ENCODE measurements around the gene CNPY3.
"Not testable (repeated sequence)": the region's sequence is repeated elsewhere in the genome, so short reads cannot be mapped to it uniquely, and the experiment has no call there.

Gene CNPY3

DNA sequence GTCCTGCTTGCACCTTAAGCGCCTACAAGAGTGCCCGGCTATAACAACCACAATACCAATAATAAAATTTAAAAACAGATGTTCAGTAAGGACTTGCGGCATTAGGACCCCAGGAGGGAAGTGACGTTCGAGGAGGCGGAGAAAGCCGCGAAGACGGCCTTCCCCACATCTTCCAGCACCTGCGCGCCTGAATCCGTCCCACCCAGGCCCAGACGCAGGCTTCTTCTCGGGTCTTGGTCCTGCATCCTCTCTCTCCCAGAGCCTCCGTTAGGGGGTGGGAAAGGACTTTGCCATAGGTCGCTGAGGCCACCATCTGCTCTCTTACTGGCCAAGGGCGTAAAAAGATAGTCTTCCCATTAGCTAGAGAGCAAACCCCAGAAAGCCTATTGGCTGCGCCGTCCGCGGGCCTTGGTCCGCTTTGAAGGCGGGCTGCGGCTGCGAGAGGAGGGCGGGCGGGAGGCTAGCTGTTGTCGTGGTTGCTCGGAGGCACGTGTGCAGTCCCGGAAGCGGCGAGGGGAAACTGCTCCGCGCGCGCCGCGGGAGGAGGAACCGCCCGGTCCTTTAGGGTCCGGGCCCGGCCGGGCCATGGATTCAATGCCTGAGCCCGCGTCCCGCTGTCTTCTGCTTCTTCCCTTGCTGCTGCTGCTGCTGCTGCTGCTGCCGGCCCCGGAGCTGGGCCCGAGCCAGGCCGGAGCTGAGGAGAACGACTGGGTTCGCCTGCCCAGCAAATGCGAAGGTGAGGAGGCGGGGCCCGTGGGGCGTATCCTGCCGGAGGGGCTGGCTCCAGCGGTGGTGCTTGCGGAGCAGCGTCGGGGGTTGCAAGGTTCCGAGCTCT is at the start of gene CNPY3:
CNPY3 (plus strand) TSS at position 495 of the 835 bp plus-strand sequence; CDS start at position 586, 91 bp downstream.
- peak within 1 kb of the TSS; percentile 90 for H3K4me3 ChIP-seq (ENCODE audit: low read length)
- peaks cover 11% of the 10 kb centered on the region for H3K4me1 ChIP-seq (ENCODE audit: control insufficient read depth, insufficient read depth, low read length)
- peaks cover 2% of the 10 kb centered on the region for H3K36me3 ChIP-seq (ENCODE audit: control insufficient read depth, insufficient read depth, low read length)
- H3K9ac ChIP-seq (ENCODE audit: low read length), result peak within 1 kb of the TSS; percentile 78
- H3K27ac ChIP-seq (ENCODE audit: low read depth, low read length), result peak within 1 kb of the TSS; percentile 94
- H3K27me3 ChIP-seq (ENCODE audit: control insufficient read depth, insufficient read depth, low read length), result no peaks in the 10 kb centered on the region

DNA sequence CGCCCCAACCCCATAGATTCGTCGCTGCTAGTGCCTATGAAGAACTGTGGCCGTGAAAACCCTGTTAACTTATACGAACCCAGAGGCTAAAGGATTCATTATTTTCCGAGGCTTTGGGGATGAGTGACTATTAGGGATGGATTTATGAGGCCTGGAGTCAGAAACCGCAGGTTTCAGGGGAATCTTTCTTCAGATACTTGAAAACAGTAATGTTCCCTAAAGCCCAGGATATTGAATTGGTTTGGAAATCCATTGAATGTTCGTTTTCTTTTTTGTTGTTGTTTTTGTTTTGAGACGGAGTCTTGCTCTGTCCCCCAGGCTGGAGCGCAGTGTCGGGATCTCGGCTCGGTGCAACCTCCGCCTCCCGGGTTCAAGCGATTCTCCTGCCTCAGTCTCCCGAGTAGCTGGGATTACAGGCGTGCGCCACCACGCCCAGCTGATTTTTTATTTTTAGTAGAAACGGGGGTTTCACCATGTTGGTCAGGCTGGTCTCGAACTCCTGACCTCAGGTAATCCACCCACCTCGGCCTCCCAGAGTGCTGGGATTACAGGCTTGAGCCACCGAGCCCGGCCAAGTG is 49.0 kb upstream of the CNPY3 start:
- peaks cover 17% of the 10 kb centered on the region for H3K36me3 ChIP-seq (ENCODE audit: control insufficient read depth, insufficient read depth, low read length)
- not testable (repeated sequence) for H3K27me3 ChIP-seq (ENCODE audit: control insufficient read depth, insufficient read depth, low read length); H3K4me1 ChIP-seq (ENCODE audit: control insufficient read depth, insufficient read depth, low read length)
- peak overlapping the region; percentile 100 for H3K9ac ChIP-seq (ENCODE audit: low read length)
- H3K4me3 ChIP-seq (ENCODE audit: low read length), result peak overlapping the region; percentile 98
- H3K27ac ChIP-seq (ENCODE audit: low read depth, low read length), result peak overlapping the region; percentile 98

DNA sequence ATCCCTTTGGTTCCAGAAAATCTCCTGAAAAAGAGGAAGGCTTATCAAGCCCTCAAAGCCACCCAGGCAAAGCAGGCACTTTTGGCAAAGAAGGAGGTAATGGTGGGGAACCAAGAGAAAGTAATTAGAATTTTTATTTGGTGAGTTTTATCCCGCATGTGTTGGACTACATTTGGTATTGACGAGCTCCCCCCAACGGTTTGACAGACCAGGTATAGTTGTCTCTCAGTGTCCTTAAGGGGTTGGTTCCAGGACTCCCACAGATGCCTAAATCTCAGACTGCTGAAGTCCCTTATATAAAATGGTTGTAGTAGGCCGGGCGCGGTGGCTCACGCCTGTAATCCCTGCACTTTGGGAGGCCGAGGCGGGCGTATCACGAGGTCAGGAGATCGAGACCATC is 48.4 kb upstream of the CNPY3 start:
- Histone ChIP-seq H3K36me3 (ENCODE audit: control insufficient read depth, insufficient read depth, low read length) (peaks cover 21% of the 10 kb centered on the region), H3K4me3 (ENCODE audit: low read length) (peak overlapping the region; percentile 98), H3K27ac (ENCODE audit: low read depth, low read length) (peak overlapping the region; percentile 98), H3K9ac (ENCODE audit: low read length) (peak overlapping the region; percentile 40)
- H3K27me3 ChIP-seq (ENCODE audit: control insufficient read depth, insufficient read depth, low read length); H3K4me1 ChIP-seq (ENCODE audit: control insufficient read depth, insufficient read depth, low read length): not testable (repeated sequence)

DNA sequence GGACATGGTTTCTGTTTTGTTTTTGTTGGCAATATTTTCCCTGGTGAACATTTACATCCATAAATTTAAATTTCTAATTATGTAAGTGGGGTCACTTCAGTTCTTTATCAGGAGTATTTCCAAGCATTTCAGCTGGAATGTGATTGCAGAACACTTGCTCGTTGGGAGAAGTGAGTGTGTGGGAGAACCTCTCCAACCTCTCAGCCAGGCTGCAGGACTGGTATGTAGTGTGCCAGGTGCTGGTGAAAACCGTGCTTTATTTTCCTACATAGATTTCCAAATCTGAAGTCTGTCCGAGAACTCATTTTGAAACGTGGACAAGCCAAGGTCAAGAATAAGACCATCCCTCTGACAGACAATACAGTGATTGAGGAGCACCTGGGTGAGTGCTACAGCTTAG is 43.6 kb upstream of the CNPY3 start:
- H3K27ac ChIP-seq (ENCODE audit: low read depth, low read length), result no peak overlapping the region
- peaks cover 25% of the 10 kb centered on the region for H3K36me3 ChIP-seq (ENCODE audit: control insufficient read depth, insufficient read depth, low read length)
- peaks cover 3% of the 10 kb centered on the region for H3K4me1 ChIP-seq (ENCODE audit: control insufficient read depth, insufficient read depth, low read length)
- H3K4me3 ChIP-seq (ENCODE audit: low read length), result no peak overlapping the region
- H3K27me3 ChIP-seq (ENCODE audit: control insufficient read depth, insufficient read depth, low read length), result no peaks in the 10 kb centered on the region
- no peak overlapping the region for H3K9ac ChIP-seq (ENCODE audit: low read length)

DNA sequence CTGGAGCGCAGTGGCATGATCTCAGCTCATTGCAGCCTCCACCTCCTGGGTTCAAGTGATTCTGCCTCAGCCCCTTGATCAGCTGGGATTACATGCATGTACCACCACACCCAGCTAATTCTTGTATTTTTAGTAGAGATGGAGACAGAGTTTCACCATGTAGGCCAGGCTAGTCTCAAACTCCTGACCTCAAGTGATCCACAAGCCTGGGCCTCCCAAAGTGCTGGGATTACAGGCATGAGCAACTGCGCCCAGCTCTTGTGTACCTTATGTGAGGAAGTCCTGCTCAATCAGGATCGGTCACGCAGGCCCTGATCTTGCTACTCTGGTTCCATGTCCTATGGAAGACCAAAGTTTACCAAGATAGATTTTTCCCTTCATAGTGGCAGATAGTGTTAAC is 41.1 kb upstream of the CNPY3 start:
- H3K27ac ChIP-seq (ENCODE audit: low read depth, low read length); H3K4me3 ChIP-seq (ENCODE audit: low read length); H3K27me3 ChIP-seq (ENCODE audit: control insufficient read depth, insufficient read depth, low read length); H3K9ac ChIP-seq (ENCODE audit: low read length); H3K4me1 ChIP-seq (ENCODE audit: control insufficient read depth, insufficient read depth, low read length): not testable (repeated sequence)
- peaks cover 25% of the 10 kb centered on the region for H3K36me3 ChIP-seq (ENCODE audit: control insufficient read depth, insufficient read depth, low read length)

DNA sequence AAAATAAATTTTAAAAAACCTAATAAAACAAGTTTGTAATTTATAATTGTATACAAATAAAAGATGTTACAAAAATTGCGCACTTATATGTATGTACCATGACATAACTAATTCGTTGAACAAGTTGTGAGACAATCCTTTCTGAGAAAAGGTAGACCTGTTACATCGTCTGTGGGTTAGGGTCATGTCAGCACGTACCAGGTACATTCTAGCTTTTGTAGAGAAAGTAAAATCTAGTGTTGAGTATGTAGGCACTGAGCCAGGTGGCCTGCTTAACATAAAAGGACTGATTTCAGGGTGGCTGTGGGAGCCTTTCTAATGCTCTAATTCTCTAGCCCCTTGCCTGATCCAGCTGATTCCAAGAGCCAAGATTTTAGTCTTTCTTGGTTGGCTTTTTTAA is 39.5 kb upstream of the CNPY3 start:
- Histone ChIP-seq H3K9ac (ENCODE audit: low read length) (no peak overlapping the region), H3K4me3 (ENCODE audit: low read length) (peak overlapping the region; percentile 75), H3K27me3 (ENCODE audit: control insufficient read depth, insufficient read depth, low read length) (no peaks in the 10 kb centered on the region), H3K36me3 (ENCODE audit: control insufficient read depth, insufficient read depth, low read length) (peaks cover 9% of the 10 kb centered on the region), H3K4me1 (ENCODE audit: control insufficient read depth, insufficient read depth, low read length) (peaks cover 3% of the 10 kb centered on the region), H3K27ac (ENCODE audit: low read depth, low read length) (peak overlapping the region; percentile 82)

DNA sequence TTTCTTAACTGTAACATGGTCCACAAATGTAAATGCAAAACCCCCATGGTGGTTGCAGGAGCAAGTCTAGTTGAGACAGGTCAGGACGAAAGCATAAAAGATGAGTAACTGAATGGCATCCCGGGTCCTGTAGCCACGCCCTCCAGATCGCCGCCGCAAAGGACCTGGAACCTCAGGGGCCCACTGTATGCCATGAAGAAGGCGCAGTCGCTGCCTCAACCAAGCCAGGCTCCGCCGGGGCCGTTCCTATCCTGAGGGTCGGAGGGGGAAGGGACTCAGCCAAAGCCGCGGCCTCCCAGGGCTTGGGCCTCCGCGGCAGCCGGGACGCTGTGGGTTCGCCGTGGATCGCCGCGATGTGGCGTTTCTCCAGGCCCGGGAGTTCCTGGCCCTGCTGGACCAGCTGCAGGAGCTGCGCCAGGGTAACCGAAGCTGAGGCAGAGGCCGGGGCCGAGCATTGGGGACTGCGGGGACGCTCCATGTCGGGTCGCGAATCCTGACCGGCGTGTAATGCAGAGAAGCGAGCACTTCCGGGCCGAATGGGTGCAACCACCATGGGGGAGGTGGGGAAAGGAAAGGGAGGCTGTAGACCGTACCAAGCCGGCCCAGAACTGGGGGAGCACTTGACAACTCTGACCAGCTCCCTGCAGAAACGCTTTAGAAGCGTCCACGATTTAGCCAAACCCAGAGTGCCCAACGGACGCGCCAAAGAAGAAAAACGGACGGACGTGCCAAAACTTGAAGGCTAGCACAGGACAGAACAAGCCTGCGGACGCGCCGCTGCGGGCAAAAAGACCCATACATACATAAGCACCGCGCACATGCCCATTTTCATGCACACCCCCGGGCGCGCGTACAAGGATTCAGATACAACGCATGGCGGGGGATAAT is 38.7 kb upstream of the CNPY3 start:
- Histone ChIP-seq H3K4me1 (ENCODE audit: control insufficient read depth, insufficient read depth, low read length) (peaks cover 3% of the 10 kb centered on the region), H3K9ac (ENCODE audit: low read length) (peak overlapping the region; percentile 81), H3K27me3 (ENCODE audit: control insufficient read depth, insufficient read depth, low read length) (no peaks in the 10 kb centered on the region), H3K36me3 (ENCODE audit: control insufficient read depth, insufficient read depth, low read length) (peaks cover 6% of the 10 kb centered on the region), H3K4me3 (ENCODE audit: low read length) (peak overlapping the region; percentile 75), H3K27ac (ENCODE audit: low read depth, low read length) (peak overlapping the region; percentile 82)

- peak overlapping the region; percentile 81 for H3K9ac ChIP-seq (ENCODE audit: low read length)
- H3K27ac ChIP-seq (ENCODE audit: low read depth, low read length), result peak overlapping the region; percentile 82
- H3K4me1 ChIP-seq (ENCODE audit: control insufficient read depth, insufficient read depth, low read length), result peaks cover 3% of the 10 kb centered on the region
- no peaks in the 10 kb centered on the region for H3K36me3 ChIP-seq (ENCODE audit: control insufficient read depth, insufficient read depth, low read length)
- no peaks in the 10 kb centered on the region for H3K27me3 ChIP-seq (ENCODE audit: control insufficient read depth, insufficient read depth, low read length)
- H3K4me3 ChIP-seq (ENCODE audit: low read length), result peak overlapping the region; percentile 75
These were observed 38.0 kb upstream of the CNPY3 start for GRCh38 chr6:42891199-42891722.

DNA sequence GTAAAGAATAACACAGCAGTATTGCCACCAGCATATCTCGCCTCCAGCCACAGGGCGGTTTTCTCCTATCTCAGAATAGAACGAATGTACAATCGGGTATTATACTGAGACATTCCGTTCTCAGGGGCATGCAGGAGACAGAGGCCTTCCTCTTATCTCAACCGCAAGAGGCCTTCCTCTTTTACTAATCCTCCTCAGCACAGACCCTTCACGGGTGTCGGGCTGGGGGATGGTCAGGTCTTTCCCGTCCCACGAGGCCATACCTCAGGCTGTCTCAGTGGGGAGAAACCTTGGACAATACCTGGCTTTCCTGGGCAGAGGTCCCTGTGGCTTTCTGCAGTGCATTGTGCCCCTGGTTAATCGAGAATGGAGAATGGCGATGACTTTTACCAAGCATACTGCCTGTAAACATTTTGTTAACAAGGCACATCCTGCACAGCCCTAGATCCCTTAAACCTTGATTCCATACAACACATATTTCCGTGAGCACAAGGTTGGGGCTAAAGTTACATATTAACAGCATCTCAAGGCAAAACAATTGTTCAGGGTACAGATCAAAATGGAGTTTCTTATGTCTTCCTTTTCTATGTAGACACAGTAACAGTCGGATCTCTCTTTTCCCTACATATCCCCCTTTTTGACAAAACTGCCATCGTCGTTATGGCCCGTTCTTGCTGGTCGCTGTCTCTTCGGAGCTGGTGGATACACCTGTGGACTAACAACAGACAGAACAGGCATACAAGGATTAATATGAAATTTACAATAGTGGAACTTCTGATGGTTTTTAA is 35.0 kb upstream of the CNPY3 start:
- H3K4me3 ChIP-seq (ENCODE audit: low read length); H3K27ac ChIP-seq (ENCODE audit: low read depth, low read length); H3K9ac ChIP-seq (ENCODE audit: low read length); H3K4me1 ChIP-seq (ENCODE audit: control insufficient read depth, insufficient read depth, low read length); H3K27me3 ChIP-seq (ENCODE audit: control insufficient read depth, insufficient read depth, low read length); H3K36me3 ChIP-seq (ENCODE audit: control insufficient read depth, insufficient read depth, low read length): not testable (repeated sequence)

GRCh38 chr6:42896178-42896719 is 33.0 kb upstream of the CNPY3 start:
- Histone ChIP-seq H3K4me3 (ENCODE audit: low read length) (no peak overlapping the region), H3K36me3 (ENCODE audit: control insufficient read depth, insufficient read depth, low read length) (no peaks in the 10 kb centered on the region), H3K9ac (ENCODE audit: low read length) (no peak overlapping the region), H3K4me1 (ENCODE audit: control insufficient read depth, insufficient read depth, low read length) (peaks cover under 1% of the 10 kb centered on the region), H3K27ac (ENCODE audit: low read depth, low read length) (no peak overlapping the region), H3K27me3 (ENCODE audit: control insufficient read depth, insufficient read depth, low read length) (no peaks in the 10 kb centered on the region)

GRCh38 chr6:42898891-42899361 is 30.4 kb upstream of the CNPY3 start:
- H3K9ac ChIP-seq (ENCODE audit: low read length), result no peak overlapping the region
- no peak overlapping the region for H3K4me3 ChIP-seq (ENCODE audit: low read length)
- H3K27me3 ChIP-seq (ENCODE audit: control insufficient read depth, insufficient read depth, low read length), result no peaks in the 10 kb centered on the region
- H3K36me3 ChIP-seq (ENCODE audit: control insufficient read depth, insufficient read depth, low read length), result no peaks in the 10 kb centered on the region
- H3K4me1 ChIP-seq (ENCODE audit: control insufficient read depth, insufficient read depth, low read length), result peaks cover 2% of the 10 kb centered on the region
- H3K27ac ChIP-seq (ENCODE audit: low read depth, low read length), result no peak overlapping the region

Data from rectal smooth muscle tissue (tissue), 1 donor.